H9 (cell line): ENCODE data around the gene PRR36. TPM values are rescaled to one million over a fixed set of nuclear protein-coding genes. Genes with fewer than 3 reads are reported as not detected.

Experiments
- DNase-seq: peaks from one replicate; pipeline ENCODE4 v3.0.0-alpha.2; 2017
- H2AFZ ChIP-seq: one replicate; pipeline ENCODE4 v1.6.1; 2013; ENCODE audit warnings: mild to moderate bottlenecking, low read length, control low read depth, moderate library complexity
- H2AK5ac ChIP-seq: 2 replicates; pipeline ENCODE4 v1.6.1; 2013; ENCODE audit warnings: low read length, control low read depth, mixed read lengths; ENCODE audit not compliant: insufficient read length
- H2BK120ac ChIP-seq: one replicate; pipeline ENCODE4 v1.6.1; 2013; ENCODE audit warnings: low read depth, mild to moderate bottlenecking, low read length, control low read depth, inconsistent platforms; ENCODE audit not compliant: poor library complexity, severe bottlenecking
- H2BK12ac ChIP-seq: 2 replicates; pipeline ENCODE4 v1.6.1; 2013; ENCODE audit warnings: low read length, control low read depth, mixed read lengths, low read depth; ENCODE audit not compliant: insufficient read length
- H2BK15ac ChIP-seq: 2 replicates; pipeline ENCODE4 v1.6.1; 2013; ENCODE audit warnings: low read depth, low read length, control low read depth
- H2BK20ac ChIP-seq: one replicate; pipeline ENCODE4 v1.6.1; 2013; ENCODE audit warnings: low read depth, mild to moderate bottlenecking, low read length, control low read depth, inconsistent platforms; ENCODE audit not compliant: poor library complexity, severe bottlenecking
- H2BK5ac ChIP-seq: 2 replicates; pipeline ENCODE4 v1.6.1; 2013; ENCODE audit warnings: low read length, control low read depth, mixed read lengths; ENCODE audit not compliant: insufficient read length
- H3K14ac ChIP-seq: 2 replicates; pipeline ENCODE4 v1.6.1; 2013; ENCODE audit warnings: low read length, control low read depth; ENCODE audit not compliant: insufficient read depth
- H3K18ac ChIP-seq: 2 replicates; pipeline ENCODE4 v1.6.1; 2013; ENCODE audit warnings: low read depth, mild to moderate bottlenecking, mixed read lengths, low read length, control low read depth; ENCODE audit not compliant: insufficient read length
- H3K23ac ChIP-seq: 2 replicates; pipeline ENCODE4 v1.6.1; 2013; ENCODE audit warnings: low read length, control low read depth, mixed read lengths, low read depth; ENCODE audit not compliant: insufficient read length
- H3K23me2 ChIP-seq: 2 replicates; pipeline ENCODE4 v1.6.1; 2013; ENCODE audit warnings: low read depth, mild to moderate bottlenecking, mixed read lengths, low read length, control low read depth; ENCODE audit not compliant: insufficient read length, poor library complexity, severe bottlenecking
- H3K27ac ChIP-seq: 2 replicates; pipeline ENCODE4 v1.5.1; 2013; ENCODE audit warnings: low read length, control low read depth, mixed read lengths, low read depth; ENCODE audit not compliant: insufficient read length
- H3K27me3 ChIP-seq: 2 replicates; pipeline ENCODE4 v1.6.1; 2013; ENCODE audit warnings: low read length, control low read depth, inconsistent platforms; ENCODE audit not compliant: insufficient read depth
- H3K4ac ChIP-seq: 2 replicates; pipeline ENCODE4 v1.6.1; 2013; ENCODE audit warnings: low read depth, mild to moderate bottlenecking, control low read depth, inconsistent platforms, low read length, moderate library complexity
- H3K4me1 ChIP-seq: 2 replicates; pipeline ENCODE4 v1.6.1; 2013; ENCODE audit warnings: low read length, control low read depth, inconsistent platforms; ENCODE audit not compliant: insufficient read depth
- H3K4me2 ChIP-seq: 2 replicates; pipeline ENCODE4 v1.6.1; 2013; ENCODE audit warnings: low read length, control low read depth, mixed read lengths; ENCODE audit not compliant: insufficient read length, insufficient read depth
- H3K56ac ChIP-seq: 2 replicates; pipeline ENCODE4 v1.6.1; 2013; ENCODE audit warnings: low read depth, mild to moderate bottlenecking, mixed read lengths, low read length, control low read depth; ENCODE audit not compliant: insufficient read length
- H3K79me1 ChIP-seq: 2 replicates; pipeline ENCODE4 v1.6.1; 2013; ENCODE audit warnings: low read depth, mild to moderate bottlenecking, moderate library complexity, low read length, control low read depth, inconsistent platforms; ENCODE audit not compliant: insufficient read depth, poor library complexity, severe bottlenecking
- H3K79me2 ChIP-seq: 2 replicates; pipeline ENCODE4 v1.6.1; 2013; ENCODE audit warnings: low read length, control low read depth, inconsistent platforms; ENCODE audit not compliant: insufficient read depth
- H3K9ac ChIP-seq: 2 replicates; pipeline ENCODE4 v1.6.1; 2013; ENCODE audit warnings: low read length, control low read depth, mixed read lengths; ENCODE audit not compliant: insufficient read length; ENCODE audit errors: extremely low read depth
- H3K9me3 ChIP-seq: one replicate; pipeline ENCODE4 v1.6.1; 2013; ENCODE audit warnings: low read depth, low read length, inconsistent platforms; ENCODE audit not compliant: control insufficient read depth
- H3T11ph ChIP-seq: one replicate; pipeline ENCODE4 v1.6.1; 2013; ENCODE audit warnings: mild to moderate bottlenecking, low read length, control low read depth, inconsistent platforms
- H4K20me1 ChIP-seq: one replicate; pipeline ENCODE4 v1.6.1; 2013; ENCODE audit not compliant: control insufficient read depth, insufficient read length, insufficient read depth
- H4K5ac ChIP-seq: 2 replicates; pipeline ENCODE4 v1.6.1; 2013; ENCODE audit warnings: low read depth, mild to moderate bottlenecking, mixed read lengths, low read length, control low read depth; ENCODE audit not compliant: insufficient read length
- H4K8ac ChIP-seq: replicated peaks from 2 replicates; pipeline ENCODE4 v1.6.1; 2013; ENCODE audit warnings: low read length, control low read depth, mixed read lengths, low read depth; ENCODE audit not compliant: insufficient read length
- H4K91ac ChIP-seq: 2 replicates; pipeline ENCODE4 v1.6.1; 2013; ENCODE audit warnings: low read depth, mild to moderate bottlenecking, moderate library complexity, mixed read lengths, low read length, control low read depth; ENCODE audit not compliant: insufficient read length
- H3K27ac Mint-ChIP-seq, 3 experiments: 2 replicates in 2 of 3; 3 replicates in 1 of 3; pipeline ENCODE4 v1.8.0; 2020 to 2021; ENCODE audit warnings: mixed read lengths in 3 of 3, mild to moderate bottlenecking in 1 of 3, moderate library complexity in 1 of 3
- H3K27me3 Mint-ChIP-seq: 2 replicates; pipeline ENCODE4 v1.8.0; 2021; ENCODE audit warnings: low read depth, mild to moderate bottlenecking, moderate library complexity, mixed read lengths
- H3K36me3 Mint-ChIP-seq, 3 experiments: 2 replicates in 2 of 3; 3 replicates in 1 of 3; pipeline ENCODE4 v1.8.0; 2020 to 2021; ENCODE audit warnings: low read depth in 3 of 3, mixed read lengths in 3 of 3; ENCODE audit not compliant: insufficient read depth in 1 of 3
- H3K4me1 Mint-ChIP-seq, 2 experiments: 2 replicates each; pipeline ENCODE4 v1.8.0; 2020; ENCODE audit warnings: mixed read lengths in 2 of 2
- H3K4me3 Mint-ChIP-seq, 2 experiments: 2 replicates in 1 of 2; 3 replicates in 1 of 2; pipeline ENCODE4 v1.8.0; 2020 to 2021; ENCODE audit warnings: mild to moderate bottlenecking in 2 of 2, mixed read lengths in 2 of 2, moderate library complexity in 1 of 2
- H3K9me3 Mint-ChIP-seq, 2 experiments: 2 replicates in 1 of 2; 3 replicates in 1 of 2; pipeline ENCODE4 v1.8.0; 2020; ENCODE audit warnings: mild to moderate bottlenecking in 2 of 2, mixed read lengths in 2 of 2, moderate library complexity in 1 of 2
- WGBS: extraction: QIAGEN DNeasy Blood & Tissue Kit; methylation state at CpG from one replicate; pipeline ENCODE4 v1.1.7; 2013; ENCODE audit warnings: missing lambda C conversion rate, low lambda C conversion rate, mixed read lengths; ENCODE audit not compliant: insufficient read length; ENCODE audit errors: extremely low coverage; 5-methylcytosine and 5-hydroxymethylcytosine counted together
- total RNA-seq: library from RNA; stranded (reverse); gene quantifications from 2 replicates; pipeline ENCODE4 v1.2.1, GENCODE V29; 2021
- TF ChIP-seq, protein P1 (sequence below): fragments of 200-600 bp; sonication (generic); conservative IDR thresholded peaks from 3 replicates; pipeline ENCODE4 v1.8.0; 2021; ENCODE audit warnings: antibody characterized with exemption, mild to moderate bottlenecking

Gene PRR36
- total RNA-seq, 1 experiment from 2014 or later = 20.4 TPM

GRCh38 chr19:7900931-7901330 lies 26.7 kb upstream of the PRR36 start:
- Histone ChIP-seq H4K5ac (no peak overlapping the region), H3K9me3 (no peaks in the 10 kb centered on the region), H2BK12ac (no peak overlapping the region), H3K4me2 (no peak overlapping the region), H3K79me1 (no peaks in the 10 kb centered on the region), H3K23ac (no peak overlapping the region), H2AK5ac (no peak overlapping the region), H3K14ac (no peak overlapping the region), H4K8ac (no peak overlapping the region), H4K91ac (no peak overlapping the region), H3K79me2 (peaks cover 6% of the 10 kb centered on the region; the same call in 1 of the 2 replicates), H2BK120ac (no peak overlapping the region), H2BK20ac (no peak overlapping the region), H2AFZ (no peak overlapping the region), H3K56ac (no peak overlapping the region), H3K27ac (no peak overlapping the region), H3K9ac (no peak overlapping the region), H2BK15ac (no peak overlapping the region), H3K27me3 (no peaks in the 10 kb centered on the region), H2BK5ac (no peak overlapping the region), H3K18ac (no peak overlapping the region), H3K4me1 (0 out of 2 replicates have a peak, but pooled peaks cover 4% of the 10 kb centered on the region), H3K4ac (no peak overlapping the region), H4K20me1 (no peaks in the 10 kb centered on the region), H3K23me2 (peaks cover 16% of the 10 kb centered on the region), H3T11ph (no peak overlapping the region)
- no peak for DNase-seq
- Mint-ChIP-seq H3K27ac (no peak overlapping the region), H3K4me3 (no peak overlapping the region), H3K4me1 (peaks cover 15 to 24% of the 10 kb centered on the region in 2 experiments), H3K36me3 (peaks cover 13 to 26% (median 16%) of the 10 kb centered on the region in 3 experiments), H3K27me3 (peaks cover 3% of the 10 kb centered on the region; the same call in 1 of the 2 replicates), H3K9me3 (no peaks in the 10 kb centered on the region; a peak in 3 of 5 replicates)
- TF ChIP-seq, protein P1, sequence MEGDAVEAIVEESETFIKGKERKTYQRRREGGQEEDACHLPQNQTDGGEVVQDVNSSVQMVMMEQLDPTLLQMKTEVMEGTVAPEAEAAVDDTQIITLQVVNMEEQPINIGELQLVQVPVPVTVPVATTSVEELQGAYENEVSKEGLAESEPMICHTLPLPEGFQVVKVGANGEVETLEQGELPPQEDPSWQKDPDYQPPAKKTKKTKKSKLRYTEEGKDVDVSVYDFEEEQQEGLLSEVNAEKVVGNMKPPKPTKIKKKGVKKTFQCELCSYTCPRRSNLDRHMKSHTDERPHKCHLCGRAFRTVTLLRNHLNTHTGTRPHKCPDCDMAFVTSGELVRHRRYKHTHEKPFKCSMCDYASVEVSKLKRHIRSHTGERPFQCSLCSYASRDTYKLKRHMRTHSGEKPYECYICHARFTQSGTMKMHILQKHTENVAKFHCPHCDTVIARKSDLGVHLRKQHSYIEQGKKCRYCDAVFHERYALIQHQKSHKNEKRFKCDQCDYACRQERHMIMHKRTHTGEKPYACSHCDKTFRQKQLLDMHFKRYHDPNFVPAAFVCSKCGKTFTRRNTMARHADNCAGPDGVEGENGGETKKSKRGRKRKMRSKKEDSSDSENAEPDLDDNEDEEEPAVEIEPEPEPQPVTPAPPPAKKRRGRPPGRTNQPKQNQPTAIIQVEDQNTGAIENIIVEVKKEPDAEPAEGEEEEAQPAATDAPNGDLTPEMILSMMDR = no peak
- no CpG with 5 or more reads among the region's 3 CpGs for WGBS
